K562 (cell line): Measurements from ENCODE around the gene ZNF689. TPM values are rescaled to one million over a fixed set of nuclear protein-coding genes. Genes with fewer than 3 reads are reported as not detected.

Experiments used
- ATAC-seq: fragments of 200-7000 bp; cut with Tn5 transposase; 3 replicates; pipeline ENCODE4 v1.9.1; 2020; ENCODE audit warnings: moderate library complexity
- BruUV-seq: library from RNA; stranded (reverse); fragments of 400-500 nt; replicated peaks from 2 replicates; lab custom pipeline; 2021; lab: Mats Ljungman, UMichigan
- CTCF ChIA-PET: fragments of 300-600 bp; formaldehyde crosslinking; extraction: SDS; loops from one replicate; lab custom pipeline; 2021; ENCODE audit warnings: low intra/inter-chr PET ratio; lab: Yijun Ruan, JAX
- POLR2A ChIA-PET: fragments of 300-600, 350-650 bp; sonication (Branson Sonifier 250); formaldehyde crosslinking; extraction: SDS; loops from one replicate; lab custom pipeline; 2021; ENCODE audit warnings: antibody characterized with exemption, inconsistent platforms; lab: Yijun Ruan, JAX
- DNase-seq, 4 experiments: peaks; one replicate each; pipeline versions ENCODE4 v3.0.0 to v3.0.0-alpha.2; 2011 to 2018; ENCODE audit warnings: low spot score in 3 of 4, mixed read lengths in 3 of 4; ENCODE audit errors: extremely low read depth in 1 of 4
- FAIRE-seq: peaks from 2 replicates; lab custom pipeline; 2011; peaks lifted over from hg19 to GRCh38; lab: Jason Lieb, UNC
- H2AFZ ChIP-seq: 2 replicates; pipeline ENCODE4 v1.6.0; 2011; ENCODE audit warnings: low read depth, low read length, control low read depth, inconsistent platforms
- H3K27ac ChIP-seq: fragments of 200-600 bp; 3 replicates; pipeline ENCODE4 v1.8.0; 2011; ENCODE audit warnings: low read depth, mild to moderate bottlenecking, control low read depth, inconsistent platforms, low read length, moderate library complexity, mixed read lengths; ENCODE audit errors: extremely low read depth
- H3K27me3 ChIP-seq, 2 experiments: fragments of 300-600 bp in 1 of 2; 2 replicates in 1 of 2; 3 replicates in 1 of 2; pipeline versions ENCODE4 v1.6.0 to v1.8.0; 2011; ENCODE audit warnings: inconsistent platforms in 2 of 2, low read length in 2 of 2, mild to moderate bottlenecking in 1 of 2, mixed read lengths in 1 of 2, moderate library complexity in 1 of 2; ENCODE audit not compliant: control insufficient read depth in 2 of 2, insufficient read depth in 2 of 2
- H3K36me3 ChIP-seq: fragments of 300-600 bp; 3 replicates; pipeline ENCODE4 v1.8.0; 2011; ENCODE audit warnings: mild to moderate bottlenecking, low read length, inconsistent platforms; ENCODE audit not compliant: control insufficient read depth, insufficient read depth
- H3K4me1 ChIP-seq, 2 experiments: fragments of 200-600 bp in 1 of 2; replicated peaks in 1 of 2; 2 replicates in 1 of 2; 3 replicates in 1 of 2; pipeline versions ENCODE4 v1.5.1 to v1.8.0; 2011; ENCODE audit warnings: inconsistent platforms in 2 of 2, low read length in 2 of 2, mild to moderate bottlenecking in 1 of 2, mixed read lengths in 1 of 2, moderate library complexity in 1 of 2; ENCODE audit not compliant: control insufficient read depth in 2 of 2, insufficient read depth in 2 of 2
- H3K4me2 ChIP-seq: 2 replicates; pipeline ENCODE4 v1.6.1; 2011; ENCODE audit warnings: low read length, control low read depth, inconsistent platforms, mixed read lengths; ENCODE audit not compliant: insufficient read depth
- H3K4me3 ChIP-seq: fragments of 200-600 bp; sonication (generic), shearing (Covaris generic); 2 replicates; pipeline ENCODE4 v1.5.1; 2016; ENCODE audit warnings: control low read depth, inconsistent platforms
- H3K79me2 ChIP-seq: fragments of 200-600 bp; 3 replicates; pipeline ENCODE4 v1.8.0; 2011; ENCODE audit warnings: low read length, inconsistent platforms; ENCODE audit not compliant: control insufficient read depth, insufficient read depth
- H3K9ac ChIP-seq, 2 experiments: 2 replicates each; pipeline versions ENCODE4 v1.6.0 to v1.6.1; 2011; ENCODE audit warnings: low read depth in 2 of 2, low read length in 2 of 2, control low read depth in 1 of 2, inconsistent platforms in 1 of 2, mild to moderate bottlenecking in 1 of 2, mixed read lengths in 1 of 2; ENCODE audit not compliant: insufficient read depth in 1 of 2
- H3K9me1 ChIP-seq: one replicate; pipeline ENCODE4 v1.6.0; 2011; ENCODE audit warnings: inconsistent platforms, mild to moderate bottlenecking, low read length, moderate library complexity; ENCODE audit not compliant: control insufficient read depth, insufficient read depth
- H3K9me3 ChIP-seq: replicated peaks from 2 replicates; pipeline ENCODE4 v1.5.1; 2011; ENCODE audit warnings: low read depth, low read length, inconsistent platforms; ENCODE audit not compliant: control insufficient read depth, insufficient read depth
- H4K20me1 ChIP-seq: replicated peaks from 2 replicates; pipeline ENCODE4 v1.6.1; 2011; ENCODE audit warnings: low read length, inconsistent platforms, mixed read lengths; ENCODE audit not compliant: control insufficient read depth, insufficient read depth
- BCOR ChIP-seq: fragments of 450-650 bp; IDR thresholded peaks from 2 replicates; pipeline ENCODE4 v1.6.1; 2016
- E2F1 ChIP-seq: sonication (generic); formaldehyde crosslinking; IDR thresholded peaks from 2 replicates; pipeline ENCODE4 v1.8.1; 2023; ENCODE audit warnings: mild to moderate bottlenecking, missing genetic modification reagents, moderate library complexity
- FOXM1 ChIP-seq, 2 experiments: fragments of 450-650 bp in 1 of 2; sonication (generic) in 1 of 2; formaldehyde crosslinking in 1 of 2; IDR thresholded peaks; 2 replicates each; pipeline versions ENCODE4 v1.6.1 to v1.9.0; 2017 to 2022; ENCODE audit warnings: low read depth in 2 of 2, mild to moderate bottlenecking in 2 of 2, missing genetic modification reagents in 1 of 2, moderate library complexity in 1 of 2
- KDM1A ChIP-seq, 2 experiments: fragments of 450-650 bp; IDR thresholded peaks; 2 replicates each; pipeline ENCODE4 v1.6.1; 2016; ENCODE audit warnings: mild to moderate bottlenecking in 2 of 2
- KDM5B ChIP-seq: fragments of 200-600 bp; sonication (generic); IDR thresholded peaks from 2 replicates; pipeline ENCODE4 v1.6.1; 2012; ENCODE audit warnings: low read depth, mild to moderate bottlenecking, moderate library complexity, low read length, control low read depth, inconsistent platforms; ENCODE audit not compliant: insufficient replicate concordance
- MAZ ChIP-seq, 2 experiments: fragments of 450-650 bp in 1 of 2; sonication (generic) in 1 of 2; formaldehyde crosslinking; IDR thresholded peaks in 1 of 2; conservative IDR thresholded peaks in 1 of 2; 2 replicates each; pipeline versions ENCODE4 v1.4.0 to v1.5.0; 2020; ENCODE audit warnings: mild to moderate bottlenecking in 1 of 2, missing genetic modification reagents in 1 of 2
- MED1 ChIP-seq: sonication (generic); formaldehyde crosslinking; IDR thresholded peaks from 2 replicates; pipeline ENCODE4 v1.8.1; 2023; ENCODE audit warnings: missing genetic modification reagents, borderline replicate concordance
- NR2C1 ChIP-seq, 2 experiments: fragments of 450-650 bp; IDR thresholded peaks; 2 replicates each; pipeline ENCODE4 v1.6.1; 2017; ENCODE audit warnings: mild to moderate bottlenecking in 2 of 2, antibody characterized with exemption in 1 of 2, inconsistent platforms in 1 of 2, missing compliant biosample characterization in 1 of 2, missing genetic modification characterization in 1 of 2
- RBM15 ChIP-seq: fragments of 200-400 bp; formaldehyde crosslinking; IDR thresholded peaks from 2 replicates; pipeline ENCODE4 v1.6.1; 2018; ENCODE audit warnings: mild to moderate bottlenecking, low read length, moderate library complexity; ENCODE audit not compliant: insufficient read depth
- STAG1 ChIP-seq: sonication (generic); formaldehyde crosslinking; IDR thresholded peaks from 2 replicates; pipeline ENCODE4 v1.5.0; 2020; ENCODE audit warnings: missing genetic modification reagents, borderline replicate concordance
- ZFX ChIP-seq: sonication (generic); formaldehyde crosslinking; IDR thresholded peaks from 2 replicates; pipeline ENCODE4 v1.8.0; 2022; ENCODE audit warnings: mild to moderate bottlenecking, missing genetic modification reagents, moderate library complexity
- ZNF77 ChIP-seq: fragments of 250-450 bp; sonication (Bioruptor Pico); IDR thresholded peaks from 2 replicates; pipeline ENCODE4 v1.5.0; 2020
- WGBS: fragments of 100-300 bp; shearing (Covaris generic); methylation state at CpG from one replicate; pipeline ENCODE4 v1.1.6; 2016; ENCODE audit warnings: low coverage, mixed read lengths; ENCODE audit not compliant: insufficient coverage; ENCODE audit errors: missing lambda C conversion rate; 5-methylcytosine and 5-hydroxymethylcytosine counted together
- in situ Hi-C: fragments of 300-500 bp; cut with MboI; formaldehyde crosslinking; loops from 4 replicates; pipeline ENCODE4 v1.15.0; 2018; ENCODE audit warnings: inconsistent platforms, mixed read lengths
- intact Hi-C: fragments of 100-400 bp; cut with micrococcal nuclease; formaldehyde crosslinking; loops from 2 replicates; pipeline ENCODE4 v1.14.2; 2022
- polyA plus RNA-seq, 8 experiments: library from polyadenylated mRNA; depleted of rRNA in 4 of 8; stranded (reverse) in 5 of 8; unstranded in 3 of 8; fragments of >200 nt; fragmentation: Nextera tagmentation in 2 of 8; fragmentation: Illumina TruSeq in 1 of 8; extraction: Ambion mirVana in 2 of 8; extraction: Trizol in 1 of 8; gene quantifications; 2 replicates each; pipeline versions ENCODE4 v1.2.1 to v1.2.3, GENCODE V29; 2011 to 2014; ENCODE audit warnings: inconsistent platforms in 1 of 8, missing spikeins in 1 of 8
- total RNA-seq, 7 experiments: library from RNA; depleted of rRNA in 6 of 7; stranded (reverse); fragments of >200 nt in 6 of 7; fragmentation: Illumina TruSeq in 2 of 7; extraction: Trizol in 2 of 7; gene quantifications; 2 replicates each; pipeline versions ENCODE4 v1.2.1 to v1.2.3, GENCODE V29; 2011 to 2021; ENCODE audit warnings: low replicate concordance in 1 of 7
- TF ChIP-seq, protein P1 (sequence below): fragments of 150-350 bp; IDR thresholded peaks from 2 replicates; pipeline ENCODE4 v1.6.1; 2014; ENCODE audit warnings: low read depth, mild to moderate bottlenecking, low read length, borderline replicate concordance
- TF ChIP-seq, protein P2 (sequence below): fragments of 250-450 bp; sonication (Bioruptor Pico); IDR thresholded peaks from 2 replicates; pipeline ENCODE4 v1.8.0; 2021; ENCODE audit warnings: moderate library complexity, mild to moderate bottlenecking, inconsistent platforms

The ZNF689 gene
- total and polyA plus RNA-seq, 9 of the 15 experiments (the other 6 are each of a cell fraction or from before 2014, with no cell fraction given): 5.4 to 15.4 (median 10.8) TPM

DNA sequence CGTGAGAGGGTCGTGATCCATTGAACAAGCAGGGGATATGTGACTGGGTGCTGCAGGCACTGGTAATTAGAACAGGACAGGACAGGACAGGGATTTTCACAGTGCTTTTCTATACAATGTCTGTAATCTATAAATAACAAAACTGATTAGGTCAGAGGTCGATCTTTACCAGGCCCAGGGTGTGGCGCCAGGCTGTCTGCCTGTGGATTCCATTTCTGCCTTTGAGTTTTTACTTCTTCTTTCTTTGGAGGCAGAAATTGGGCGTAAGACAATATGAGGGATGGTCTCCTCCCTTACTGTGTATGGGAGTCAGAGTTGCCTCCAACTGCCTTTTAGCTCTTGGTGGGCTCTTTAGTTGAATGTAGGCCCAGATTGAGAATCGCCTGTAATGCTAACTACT is 50.5 kb downstream of the ZNF689 start:
- no peaks in the 10 kb centered on the region for H3K27me3 ChIP-seq
- H3K79me2 ChIP-seq: peaks cover 21% of the 10 kb centered on the region
- peaks cover 17% of the 10 kb centered on the region; the same call in 1 of the 3 replicates for H3K36me3 ChIP-seq
- ChIA-PET CTCF (no interaction called here), POLR2A (interaction anchor here (0.5 to 2.9 kb wide), 4 partner anchors 11 to 900 kb away, joined by 3 to 27 read pairs (median 3); partner anchors contain the start of gene ZNF688)
- H3K4me3 ChIP-seq: no peak overlapping the region
- H3K4me2 ChIP-seq: no peak overlapping the region
- ATAC-seq (no peak), FAIRE-seq (no peak), DNase-seq (no peak)
- H3K27ac ChIP-seq: no peak overlapping the region
- no peaks in the 10 kb centered on the region; the same call in 1 of the 2 replicates for H3K9me3 ChIP-seq
- peaks cover 13 to 54% of the 10 kb centered on the region in 2 experiments; a peak in 4 of 5 replicates for H3K4me1 ChIP-seq
- 73% methylated on average over 6 of the region's 6 CpGs for WGBS
- no TSS peak for BruUV-seq
- no peaks in the 10 kb centered on the region for H3K9me1 ChIP-seq
- in situ Hi-C loops (no loop called here), intact Hi-C loops (no loop called here)
- TF ChIP-seq FOXM1 (IDR thresholded peaks at IDR 0.05; ENCODE audit: low read depth) (no peak), FOXM1 (CRISPR knock-in tag; IDR thresholded peaks at IDR 0.05; ENCODE audit: low read depth) (no peak), NR2C1 (IDR thresholded peaks at IDR 0.05) (no peak; the same call in 1 of the 2 replicates), NR2C1 (tag; IDR thresholded peaks at IDR 0.05) (peak; percentile 43), STAG1 (CRISPR knock-in tag) (no peak), ZNF77 (CRISPR knock-in tag) (no peak), RBM15 (no peak), KDM5B (no peak), ZFX (CRISPR knock-in tag) (peak; percentile 17; the same call in 1 of the 2 replicates), MAZ (CRISPR knock-in tag; conservative IDR thresholded peaks at IDR 0.05 in 1 of 2, IDR thresholded peaks at IDR 0.05 in 1 of 2) (no peak), MED1 (CRISPR knock-in tag) (no peak), KDM1A (IDR thresholded peaks at IDR 0.05) (peak in 1 of 2 experiments; percentile 43; a peak in 1 of 4 replicates), E2F1 (no peak), BCOR (no peak)
- TF ChIP-seq, protein P1, sequence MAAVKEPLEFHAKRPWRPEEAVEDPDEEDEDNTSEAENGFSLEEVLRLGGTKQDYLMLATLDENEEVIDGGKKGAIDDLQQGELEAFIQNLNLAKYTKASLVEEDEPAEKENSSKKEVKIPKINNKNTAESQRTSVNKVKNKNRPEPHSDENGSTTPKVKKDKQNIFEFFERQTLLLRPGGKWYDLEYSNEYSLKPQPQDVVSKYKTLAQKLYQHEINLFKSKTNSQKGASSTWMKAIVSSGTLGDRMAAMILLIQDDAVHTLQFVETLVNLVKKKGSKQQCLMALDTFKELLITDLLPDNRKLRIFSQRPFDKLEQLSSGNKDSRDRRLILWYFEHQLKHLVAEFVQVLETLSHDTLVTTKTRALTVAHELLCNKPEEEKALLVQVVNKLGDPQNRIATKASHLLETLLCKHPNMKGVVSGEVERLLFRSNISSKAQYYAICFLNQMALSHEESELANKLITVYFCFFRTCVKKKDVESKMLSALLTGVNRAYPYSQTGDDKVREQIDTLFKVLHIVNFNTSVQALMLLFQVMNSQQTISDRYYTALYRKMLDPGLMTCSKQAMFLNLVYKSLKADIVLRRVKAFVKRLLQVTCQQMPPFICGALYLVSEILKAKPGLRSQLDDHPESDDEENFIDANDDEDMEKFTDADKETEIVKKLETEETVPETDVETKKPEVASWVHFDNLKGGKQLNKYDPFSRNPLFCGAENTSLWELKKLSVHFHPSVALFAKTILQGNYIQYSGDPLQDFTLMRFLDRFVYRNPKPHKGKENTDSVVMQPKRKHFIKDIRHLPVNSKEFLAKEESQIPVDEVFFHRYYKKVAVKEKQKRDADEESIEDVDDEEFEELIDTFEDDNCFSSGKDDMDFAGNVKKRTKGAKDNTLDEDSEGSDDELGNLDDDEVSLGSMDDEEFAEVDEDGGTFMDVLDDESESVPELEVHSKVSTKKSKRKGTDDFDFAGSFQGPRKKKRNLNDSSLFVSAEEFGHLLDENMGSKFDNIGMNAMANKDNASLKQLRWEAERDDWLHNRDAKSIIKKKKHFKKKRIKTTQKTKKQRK: no peak
- TF ChIP-seq, protein P2, sequence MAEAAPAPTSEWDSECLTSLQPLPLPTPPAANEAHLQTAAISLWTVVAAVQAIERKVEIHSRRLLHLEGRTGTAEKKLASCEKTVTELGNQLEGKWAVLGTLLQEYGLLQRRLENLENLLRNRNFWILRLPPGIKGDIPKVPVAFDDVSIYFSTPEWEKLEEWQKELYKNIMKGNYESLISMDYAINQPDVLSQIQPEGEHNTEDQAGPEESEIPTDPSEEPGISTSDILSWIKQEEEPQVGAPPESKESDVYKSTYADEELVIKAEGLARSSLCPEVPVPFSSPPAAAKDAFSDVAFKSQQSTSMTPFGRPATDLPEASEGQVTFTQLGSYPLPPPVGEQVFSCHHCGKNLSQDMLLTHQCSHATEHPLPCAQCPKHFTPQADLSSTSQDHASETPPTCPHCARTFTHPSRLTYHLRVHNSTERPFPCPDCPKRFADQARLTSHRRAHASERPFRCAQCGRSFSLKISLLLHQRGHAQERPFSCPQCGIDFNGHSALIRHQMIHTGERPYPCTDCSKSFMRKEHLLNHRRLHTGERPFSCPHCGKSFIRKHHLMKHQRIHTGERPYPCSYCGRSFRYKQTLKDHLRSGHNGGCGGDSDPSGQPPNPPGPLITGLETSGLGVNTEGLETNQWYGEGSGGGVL: no peak
- H2AFZ ChIP-seq: peak overlapping the region; percentile 89; the same call in 1 of the 2 replicates
- H3K9ac ChIP-seq: no peak overlapping the region; a peak in 2 of 4 replicates
- H4K20me1 ChIP-seq: no peaks in the 10 kb centered on the region
